RWPE1 (cell line): Measurements from ENCODE around the gene SPRY4.

Experiments used
- CTCF ChIA-PET: fragments of 350-600 bp; sonication (Branson Sonifier 250); formaldehyde crosslinking; extraction: SDS; loops from one replicate; lab custom pipeline; 2021; lab: Yijun Ruan, JAX
- POLR2A ChIA-PET: fragments of 400-600 bp; formaldehyde crosslinking; extraction: SDS; loops from one replicate; lab custom pipeline; 2020; ENCODE audit warnings: antibody characterized with exemption; ENCODE audit not compliant: low non-redundant PET; lab: Yijun Ruan, JAX
- DNase-seq: peaks from one replicate; pipeline ENCODE4 v3.0.0; 2012; ENCODE audit warnings: low spot score
- H3K27ac ChIP-seq: fragments of 450-650 bp; 2 replicates; pipeline ENCODE4 v1.5.1; 2017
- CTCF ChIP-seq: fragments of 450-650 bp; conservative IDR thresholded peaks from 2 replicates; pipeline ENCODE4 v1.5.1; 2017; ENCODE audit warnings: low read depth, mild to moderate bottlenecking

SPRY4 gene

GRCh38 chr5:142295084-142295758 is 29.6 kb downstream of the SPRY4 start:
- POLR2A ChIA-PET, result no interaction called here
- no peak overlapping the region for H3K27ac ChIP-seq
- CTCF ChIA-PET, result interaction anchor here (0.6 kb wide), 1 partner anchor 292 kb away, joined by 3 read pairs; no protein-coding TSS in a partner anchor
- DNase-seq, result no peak
- TF ChIP-seq CTCF, result no peak

- CTCF ChIA-PET, result interaction anchor here (0.7 kb wide), 1 partner anchor 165 kb away, joined by 6 read pairs; no protein-coding TSS in a partner anchor
- TF ChIP-seq CTCF, result no peak
- H3K27ac ChIP-seq, result no peak overlapping the region
- POLR2A ChIA-PET, result no interaction called here
- no peak for DNase-seq
Observed at GRCh38 chr5:142293486-142293885, 31.3 kb downstream of the SPRY4 start.

GRCh38 chr5:142292808-142293207 is 32.0 kb downstream of the SPRY4 start:
- H3K27ac ChIP-seq, result no peak overlapping the region
- CTCF ChIA-PET, result interaction anchor here (0.8 kb wide), 1 partner anchor 84 kb away, joined by 4 read pairs; no protein-coding TSS in a partner anchor
- POLR2A ChIA-PET, result no interaction called here
- no peak for TF ChIP-seq CTCF
- no peak for DNase-seq

GRCh38 chr5:142292249-142292648 is 32.6 kb downstream of the SPRY4 start:
- TF ChIP-seq CTCF, result no peak
- ChIA-PET POLR2A (no interaction called here), CTCF (interaction anchor here (0.8 kb wide), 1 partner anchor 84 kb away, joined by 4 read pairs; no protein-coding TSS in a partner anchor)

GRCh38 chr5:142290577-142291299 is 34.1 kb downstream of the SPRY4 start:
- H3K27ac ChIP-seq, result no peak overlapping the region
- CTCF ChIA-PET, result interaction anchor here (0.5 to 1.3 kb wide), 3 partner anchors 12 to 311 kb away, joined by 3 to 6 read pairs (median 3); no protein-coding TSS in a partner anchor
- POLR2A ChIA-PET, result no interaction called here
- DNase-seq, result no peak
- TF ChIP-seq CTCF, result no peak

More at GRCh38 chr5:142292249-142292648, 32.6 kb downstream of the SPRY4 start:
- DNase-seq, result no peak
- no peak overlapping the region for H3K27ac ChIP-seq
